GM18870 (cell line): ENCODE results near the gene PALS1.
A peak's percentile ranks its signal among the peaks of the same experiment; 100 is the strongest.

Experiments
- ATAC-seq: cut with Tn5 transposase; IDR thresholded peaks from one replicate; pipeline ENCODE4 v1.9.1; 2021; ENCODE audit warnings: moderate library complexity; ENCODE audit not compliant: unreplicated experiment

The PALS1 gene

GRCh38 chr14:67241411-67242167, at the start of gene PALS1:
TSS of gene PALS1 (plus strand) at chr14:67241435. CDS start at chr14:67279171, 37,736 bp downstream.
- ATAC-seq, result peak; percentile 36

DNA sequence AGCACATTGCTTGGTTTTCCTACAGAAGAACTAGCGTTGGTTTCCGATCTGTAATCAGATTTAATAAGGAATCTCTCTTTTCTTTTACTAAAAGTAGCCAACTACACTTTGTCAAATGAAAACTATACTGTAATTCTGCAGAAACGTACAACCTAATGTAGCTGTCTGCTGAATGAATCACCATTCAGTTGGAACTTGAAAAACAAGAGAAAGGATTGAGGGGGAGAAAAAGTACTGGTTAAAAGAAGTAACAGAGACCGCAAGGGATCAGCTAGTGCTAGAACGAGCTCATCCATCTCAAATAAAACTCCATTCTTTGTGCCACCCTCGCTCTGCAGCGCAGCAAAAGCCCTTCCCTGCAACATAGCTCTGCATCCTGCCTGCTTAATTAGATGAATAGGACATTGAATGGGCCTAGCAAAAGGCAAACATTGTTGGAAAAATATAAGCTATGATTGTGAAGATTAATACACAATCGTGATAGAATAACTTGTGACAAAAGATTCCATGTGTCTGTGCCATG, 49.4 kb upstream of the PALS1 start:
- ATAC-seq, result no peak

DNA sequence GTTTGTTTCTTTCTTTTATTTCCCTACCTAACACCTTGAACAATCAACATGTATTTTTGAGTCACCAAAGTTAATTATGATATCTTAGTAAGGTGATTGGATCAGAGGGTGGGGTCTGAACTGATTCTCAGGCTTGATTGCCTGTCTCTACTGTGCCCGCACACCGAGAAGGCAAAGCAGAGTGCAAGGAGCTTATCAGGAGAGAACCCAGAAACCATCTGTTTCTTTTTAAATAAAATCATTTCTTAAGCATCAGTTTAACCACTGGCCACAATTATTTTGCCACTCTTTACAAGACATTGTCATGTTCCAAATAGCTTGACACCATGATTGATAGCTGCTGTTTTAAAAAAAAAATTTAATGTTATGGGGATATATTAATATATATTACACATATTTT, 48.9 kb upstream of the PALS1 start:
- no peak for ATAC-seq

DNA sequence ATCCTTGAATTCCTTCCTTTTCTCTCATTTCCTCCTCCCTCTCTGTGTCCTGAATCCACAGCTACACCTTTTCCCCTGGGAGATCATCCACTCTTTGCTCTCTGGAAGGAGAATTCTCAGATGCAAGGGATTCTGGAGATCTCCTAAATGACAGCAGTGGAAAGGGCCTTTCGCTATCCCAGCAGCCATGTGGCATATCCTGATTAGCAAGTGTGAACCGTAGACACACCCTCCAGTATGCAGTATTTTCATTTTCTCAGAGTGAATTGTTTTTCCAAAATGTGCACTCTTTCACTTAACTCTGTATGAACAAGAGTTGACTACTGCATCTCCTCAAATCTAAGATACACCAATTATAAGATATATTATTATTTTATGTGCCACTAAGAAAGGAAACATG, 46.0 kb upstream of the PALS1 start:
- ATAC-seq, result no peak

DNA sequence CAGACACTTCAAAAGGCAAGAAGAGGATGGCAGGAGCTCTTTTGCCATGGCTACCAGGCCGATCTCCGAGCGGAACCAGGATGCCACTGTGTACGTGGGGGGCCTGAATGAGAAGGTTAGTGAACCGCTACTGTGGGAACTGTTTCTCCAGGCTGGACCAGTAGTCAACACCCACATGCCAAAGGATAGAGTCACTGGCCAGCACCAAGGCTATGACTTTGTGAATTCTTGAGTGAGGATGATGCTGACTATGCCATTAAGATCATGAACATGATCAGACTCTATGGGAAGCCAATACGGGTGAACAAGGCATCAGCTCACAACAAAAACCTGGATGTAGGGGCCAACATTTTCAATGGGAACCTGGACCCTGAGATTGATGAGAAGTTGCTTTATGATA, 42.2 kb upstream of the PALS1 start:
- ATAC-seq, result no peak

DNA sequence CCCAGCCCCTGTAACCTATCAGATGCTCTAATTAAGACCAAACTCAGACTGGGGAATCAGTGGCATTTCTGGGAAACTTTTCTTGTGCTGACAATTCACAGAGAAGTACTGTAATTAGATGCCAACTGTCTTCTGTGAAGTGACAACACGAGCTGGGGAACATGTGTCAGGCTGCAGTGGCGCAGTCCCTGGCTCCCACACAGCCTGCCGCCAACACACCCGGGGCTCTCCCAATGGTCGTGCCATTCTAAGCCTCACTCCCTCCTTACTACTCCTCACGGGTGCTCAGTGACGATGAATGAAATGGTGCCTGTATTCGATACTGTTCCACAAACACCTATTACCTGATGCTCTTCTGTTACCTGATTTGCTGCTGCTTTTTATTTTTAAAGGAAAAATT, 33.4 kb upstream of the PALS1 start:
- ATAC-seq, result no peak

DNA sequence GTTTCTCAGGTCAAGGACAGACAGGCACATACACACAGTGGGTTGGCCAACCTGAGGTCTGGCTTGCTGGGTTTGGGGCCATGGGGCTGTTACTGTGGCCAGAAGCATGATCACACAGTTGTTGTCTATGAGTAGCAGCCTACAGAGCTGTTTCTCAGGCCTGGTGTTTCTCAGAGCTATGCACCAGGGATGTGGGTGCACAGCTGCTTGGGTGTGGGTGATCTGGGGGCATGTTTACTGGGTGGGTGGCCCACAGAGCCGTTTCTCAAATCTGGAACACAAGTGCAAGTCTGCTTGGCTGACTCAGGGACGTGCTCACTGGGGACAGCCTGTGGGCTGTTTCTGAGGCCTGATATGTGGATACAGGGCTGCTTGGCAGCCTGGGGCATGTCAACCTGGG, 23.1 kb upstream of the PALS1 start:
- no peak for ATAC-seq

DNA sequence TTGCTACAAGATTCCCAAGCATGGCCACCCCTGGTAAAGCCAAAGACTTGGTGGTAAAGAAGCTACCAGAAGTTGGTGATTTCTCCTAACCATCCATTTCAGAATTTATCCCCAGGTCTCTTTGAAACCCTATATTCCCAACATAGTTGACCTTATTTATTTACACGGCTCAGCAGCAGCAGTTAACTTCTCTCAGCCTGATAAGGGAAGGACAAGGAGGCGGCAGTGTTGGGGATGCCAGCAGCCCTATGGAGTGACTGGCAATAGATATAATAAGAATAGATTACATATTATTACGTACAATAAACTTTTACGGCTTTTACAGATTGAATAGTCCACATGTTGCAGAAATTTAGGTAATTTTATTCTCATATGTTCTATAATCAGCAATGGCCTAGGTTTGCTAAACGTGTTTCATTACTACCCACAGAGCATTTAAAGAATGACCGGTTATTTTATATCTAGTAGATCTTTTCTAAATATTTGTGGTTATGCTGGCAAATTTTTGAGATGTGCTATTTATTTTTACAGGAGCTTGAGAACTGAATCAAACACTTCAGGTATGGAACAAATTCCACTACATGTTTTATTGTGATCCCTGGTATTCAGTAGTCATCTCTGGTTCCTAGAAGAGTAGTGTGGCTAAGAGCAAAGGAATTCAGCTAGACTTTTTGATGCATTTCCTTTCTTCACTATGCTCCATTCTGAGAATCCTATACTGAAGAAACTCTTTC, 19.8 kb upstream of the PALS1 start:
- no peak for ATAC-seq

DNA sequence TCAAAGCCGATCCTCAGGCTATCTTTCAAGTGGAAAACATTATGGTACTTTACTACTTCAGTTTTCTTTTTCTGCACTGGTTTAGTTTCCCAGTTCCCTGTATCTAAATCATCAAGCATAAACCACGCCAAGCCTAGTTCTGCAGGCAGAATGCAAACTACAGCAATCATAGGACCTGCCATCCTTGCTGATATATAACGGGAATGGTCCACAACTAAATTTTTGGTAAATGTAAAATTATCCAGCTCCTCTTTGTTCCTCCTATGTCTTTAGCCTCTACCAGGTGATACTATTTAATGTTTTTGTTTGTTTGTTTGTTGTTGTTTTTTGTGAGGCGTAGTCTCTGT, 19.3 kb upstream of the PALS1 start:
- ATAC-seq, result no peak

GRCh38 chr14:67225523-67225922, 15.7 kb upstream of the PALS1 start:
- no peak for ATAC-seq

GRCh38 chr14:67228325-67228984, 12.8 kb upstream of the PALS1 start:
- ATAC-seq, result no peak

GRCh38 chr14:67232066-67232465, 9.2 kb upstream of the PALS1 start:
- ATAC-seq, result no peak

DNA sequence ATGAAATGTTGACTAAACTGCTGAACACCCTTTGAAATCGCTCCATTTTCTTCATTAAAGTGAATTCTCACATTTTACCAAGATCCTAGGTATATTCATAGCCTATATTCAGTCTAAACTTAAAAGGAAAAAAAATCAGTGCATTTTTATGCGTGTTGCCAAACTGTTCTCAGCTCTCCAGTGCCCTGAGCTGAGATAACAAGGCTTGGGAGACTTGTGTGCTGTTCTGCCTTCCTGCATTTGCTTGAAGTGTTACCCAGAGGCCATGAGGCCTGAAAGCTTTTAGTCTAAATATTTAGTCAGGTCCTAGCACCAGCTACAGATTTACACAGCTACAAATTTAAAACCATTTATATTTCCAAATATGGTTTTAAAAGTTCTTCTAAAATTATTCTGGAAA, 8.6 kb upstream of the PALS1 start:
- no peak for ATAC-seq

GRCh38 chr14:67237591-67237990, 3.6 kb upstream of the PALS1 start:
- no peak for ATAC-seq

GRCh38 chr14:67239582-67239981, 1.7 kb upstream of the PALS1 start:
- ATAC-seq, result no peak

GRCh38 chr14:67240168-67240932, 885 bp upstream of the PALS1 start:
- ATAC-seq, result peak; percentile 17

DNA sequence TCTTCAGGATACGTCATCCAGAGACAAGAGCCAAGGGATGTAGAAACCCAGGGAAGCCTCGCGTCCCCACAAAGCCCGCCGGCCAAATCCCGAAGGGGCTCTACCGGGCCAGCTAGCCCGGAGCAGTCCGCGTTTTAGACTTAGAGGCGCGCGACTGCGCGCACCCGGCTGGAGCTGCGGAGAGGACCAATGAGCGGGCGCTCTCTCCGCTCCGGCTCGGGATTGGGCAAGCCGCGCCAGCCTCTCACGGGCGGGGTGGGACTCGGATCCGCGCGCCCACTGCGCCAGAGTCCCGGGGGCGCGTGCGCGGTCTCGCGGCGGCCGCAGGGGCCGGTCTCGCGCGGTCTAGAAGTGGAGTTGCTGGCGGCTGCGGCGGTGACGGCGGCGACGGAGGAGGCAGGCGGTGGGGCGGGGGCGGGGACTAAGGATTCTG, 241 bp upstream of the PALS1 start:
- peak; percentile 64 for ATAC-seq

- peak; percentile 1 for ATAC-seq
These were observed 859 bp downstream of the PALS1 start for GRCh38 chr14:67242168-67242420.

- ATAC-seq, result no peak
These were observed 3.9 kb downstream of the PALS1 start for GRCh38 chr14:67245104-67245503.

- ATAC-seq, result no peak
These were observed 10.5 kb downstream of the PALS1 start for GRCh38 chr14:67251573-67252226.
